HepG2 (cell line): ENCODE data around the gene DHCR7. TPM values are rescaled to one million over a fixed set of nuclear protein-coding genes. Genes with fewer than 3 reads are reported as not detected.

Source experiments
- ATAC-seq: fragments of 200-7000 bp; cut with Tn5 transposase; 3 replicates; pipeline ENCODE4 v1.9.1; 2020; ENCODE audit warnings: mild to moderate bottlenecking, moderate library complexity
- BruUV-seq: library from RNA; stranded (reverse); fragments of 400-500 nt; replicated peaks from 2 replicates; lab custom pipeline; 2021; lab: Mats Ljungman, UMichigan
- CTCF ChIA-PET: fragments of 300-600 bp; formaldehyde crosslinking; extraction: SDS; loops from one replicate; lab custom pipeline; 2021; ENCODE audit warnings: low total read pairs, inconsistent platforms, low intra/inter-chr PET ratio; lab: Yijun Ruan, JAX
- POLR2A ChIA-PET: fragments of 350-600 bp; sonication (Branson Sonifier 250); formaldehyde crosslinking; loops from one replicate; lab custom pipeline; 2020; ENCODE audit warnings: antibody characterized with exemption, inconsistent platforms; lab: Yijun Ruan, JAX
- DNase-seq: peaks from one replicate; pipeline ENCODE4 v3.0.0-alpha.2; 2015; ENCODE audit warnings: low spot score
- FAIRE-seq: peaks from 3 replicates; lab custom pipeline; 2011; peaks lifted over from hg19 to GRCh38; lab: Jason Lieb, UNC
- H2AFZ ChIP-seq: one replicate; pipeline ENCODE4 v1.6.1; 2011; ENCODE audit warnings: low read length, inconsistent platforms
- H3K27ac ChIP-seq: fragments of 300-600 bp; 3 replicates; pipeline ENCODE4 v1.8.0; 2011; ENCODE audit warnings: mixed run types, mild to moderate bottlenecking, mixed read lengths, low read length, inconsistent platforms; ENCODE audit not compliant: insufficient read depth; ENCODE audit errors: extremely low read length
- H3K27me3 ChIP-seq, 2 experiments: fragments of 200-600 bp in 1 of 2; 2 replicates in 1 of 2; 3 replicates in 1 of 2; pipeline versions ENCODE4 v1.6.0 to v1.8.0; 2011; ENCODE audit warnings: low read length in 2 of 2, mild to moderate bottlenecking in 2 of 2, moderate library complexity in 2 of 2, inconsistent platforms in 1 of 2; ENCODE audit not compliant: insufficient read depth in 2 of 2, control insufficient read depth in 1 of 2
- H3K36me3 ChIP-seq, 2 experiments: fragments of 200-600 bp in 1 of 2; replicated peaks in 1 of 2; 2 replicates in 1 of 2; 3 replicates in 1 of 2; pipeline versions ENCODE4 v1.5.1 to v1.8.0; 2011; ENCODE audit warnings: low read length in 2 of 2, inconsistent platforms in 1 of 2; ENCODE audit not compliant: insufficient read depth in 2 of 2, control insufficient read depth in 1 of 2
- H3K4me1 ChIP-seq: 2 replicates; pipeline ENCODE4 v1.5.1; 2012; ENCODE audit warnings: low read length, inconsistent platforms; ENCODE audit not compliant: insufficient read depth
- H3K4me2 ChIP-seq: 2 replicates; pipeline ENCODE4 v1.6.0; 2011; ENCODE audit warnings: low read depth, low read length, inconsistent platforms
- H3K4me3 ChIP-seq, 3 experiments: fragments of 200-600 bp in 1 of 3; sonication (generic), shearing (Covaris generic) in 1 of 3; replicated peaks in 1 of 3; 2 replicates each; pipeline ENCODE4 v1.5.1; 2011 to 2016; ENCODE audit warnings: low read length in 3 of 3, inconsistent platforms in 2 of 3, low read depth in 2 of 3, mild to moderate bottlenecking in 2 of 3, control low read depth in 1 of 3, mixed read lengths in 1 of 3; ENCODE audit not compliant: insufficient read depth in 1 of 3
- H3K79me2 ChIP-seq: one replicate; pipeline ENCODE4 v1.6.1; 2011; ENCODE audit warnings: low read length, inconsistent platforms; ENCODE audit not compliant: insufficient read depth
- H3K9ac ChIP-seq: 2 replicates; pipeline ENCODE4 v1.6.0; 2011; ENCODE audit warnings: mild to moderate bottlenecking, low read depth, low read length, inconsistent platforms; ENCODE audit not compliant: insufficient read depth
- H3K9me3 ChIP-seq: 2 replicates; pipeline ENCODE4 v1.5.1; 2012; ENCODE audit warnings: mild to moderate bottlenecking, low read length
- H4K20me1 ChIP-seq: 2 replicates; pipeline ENCODE4 v1.6.0; 2011; ENCODE audit warnings: inconsistent platforms, mild to moderate bottlenecking, low read length, moderate library complexity; ENCODE audit not compliant: insufficient read depth
- HNF4G ChIP-seq, 2 experiments: sonication (generic) in 1 of 2; formaldehyde crosslinking in 1 of 2; IDR thresholded peaks; 2 replicates each; pipeline versions ENCODE4 v1.4.0 to v1.6.1; 2011 to 2020; ENCODE audit warnings: borderline replicate concordance in 2 of 2, low read depth in 2 of 2, mild to moderate bottlenecking in 2 of 2, low read length in 1 of 2, missing genetic modification reagents in 1 of 2, moderate library complexity in 1 of 2
- KDM3A ChIP-seq: IDR thresholded peaks from 2 replicates; pipeline ENCODE4 v1.6.1; 2018; ENCODE audit warnings: low read depth, missing compliant biosample characterization
- MIER3 ChIP-seq: IDR thresholded peaks from 2 replicates; pipeline ENCODE4 v1.6.1; 2016; ENCODE audit warnings: missing compliant biosample characterization, borderline replicate concordance
- PAX8 ChIP-seq: sonication (generic); formaldehyde crosslinking; IDR thresholded peaks from 2 replicates; pipeline ENCODE4 v1.8.0; 2022; ENCODE audit warnings: mild to moderate bottlenecking, missing genetic modification reagents, borderline replicate concordance
- POLR2AphosphoS2 ChIP-seq: IDR thresholded peaks from 2 replicates; pipeline ENCODE4 v1.6.1; 2011; ENCODE audit warnings: low read depth, low read length, improper control_type of control experiment
- SMYD3 ChIP-seq: sonication (generic); formaldehyde crosslinking; IDR thresholded peaks from 2 replicates; pipeline ENCODE4 v1.8.1; 2023; ENCODE audit warnings: mild to moderate bottlenecking, missing genetic modification reagents
- TRIM24 ChIP-seq: sonication (generic); formaldehyde crosslinking; IDR thresholded peaks from 2 replicates; pipeline ENCODE4 v1.8.0; 2022; ENCODE audit warnings: mild to moderate bottlenecking, missing genetic modification reagents
- ZNF256 ChIP-seq: sonication (generic); formaldehyde crosslinking; conservative IDR thresholded peaks from 2 replicates; pipeline ENCODE4 v1.4.0; 2020; ENCODE audit warnings: missing genetic modification reagents
- ZNF337 ChIP-seq: sonication (generic); formaldehyde crosslinking; IDR thresholded peaks from 2 replicates; pipeline ENCODE4 v1.5.1; 2020; ENCODE audit warnings: missing genetic modification reagents, low read depth, mild to moderate bottlenecking, borderline replicate concordance
- ZNF350 ChIP-seq: sonication (generic); formaldehyde crosslinking; IDR thresholded peaks from 2 replicates; pipeline ENCODE4 v1.4.0; 2020; ENCODE audit warnings: mild to moderate bottlenecking, low read depth, missing genetic modification reagents, borderline replicate concordance
- WGBS: methylation state at CpG from one replicate; pipeline ENCODE4 v1.1.6; 2017; ENCODE audit warnings: low lambda C conversion rate; 5-methylcytosine and 5-hydroxymethylcytosine counted together
- in situ Hi-C: cut with HindIII; loops from 2 replicates; pipeline ENCODE4 v1.10.0; 2017; ENCODE audit warnings: low pct_unique_long_range_greater_than_20kb; ENCODE audit not compliant: extremely low pct_ligation_motif_present
- intact Hi-C: fragments of 100-400 bp; cut with micrococcal nuclease; formaldehyde crosslinking; loops from one replicate; pipeline ENCODE4 v1.10.0; 2022; ENCODE audit not compliant: unreplicated experiment
- polyA plus RNA-seq, 8 experiments: library from polyadenylated mRNA; depleted of rRNA in 3 of 8; stranded (reverse) in 7 of 8; unstranded in 1 of 8; fragments of >200 nt; fragmentation: Illumina TruSeq in 4 of 8; extraction: Trizol in 4 of 8; gene quantifications; 2 replicates each; pipeline versions ENCODE4 v1.2.1 to v1.2.3, GENCODE V29; 2011 to 2016; ENCODE audit warnings: low read depth in 4 of 8, missing spikeins in 1 of 8, mixed read lengths in 1 of 8; ENCODE audit not compliant: insufficient read depth in 1 of 8
- total RNA-seq, 5 experiments: library from RNA; depleted of rRNA; stranded (reverse); fragments of >200 nt; fragmentation: Illumina TruSeq; extraction: Trizol; gene quantifications; 2 replicates each; pipeline ENCODE4 v1.2.3, GENCODE V29; 2016; ENCODE audit warnings: low read depth in 1 of 5
- TF ChIP-seq, protein P1 (sequence below): sonication (generic); formaldehyde crosslinking; IDR thresholded peaks from 2 replicates; pipeline ENCODE4 v1.5.0; 2020; ENCODE audit warnings: missing genetic modification reagents

Gene DHCR7
- total and polyA plus RNA-seq, 2 of the 13 experiments (the other 11 are each of a cell fraction or from before 2014, with no cell fraction given), result 96.0 to 143 TPM

GRCh38 chr11:71490731-71491390 is 42.7 kb upstream of the DHCR7 start:
- CTCF ChIA-PET, result no interaction called here

More at GRCh38 chr11:71490731-71491390, 42.7 kb upstream of the DHCR7 start:
- TF ChIP-seq SMYD3 (CRISPR knock-in tag) (no peak), ZNF256 (CRISPR knock-in tag) (no peak), TRIM24 (no peak), PAX8 (CRISPR knock-in tag) (no peak), ZNF350 (CRISPR knock-in tag) (no peak), POLR2AphosphoS2 (no peak), KDM3A (no peak), MIER3 (CRISPR knock-in tag) (no peak), HNF4G (IDR thresholded peaks at IDR 0.05; ENCODE audit: borderline replicate concordance, low read depth, low read length) (no peak), HNF4G (CRISPR knock-in tag; IDR thresholded peaks at IDR 0.05; ENCODE audit: borderline replicate concordance, low read depth) (no peak), ZNF337 (no peak)
- TF ChIP-seq, protein P1, sequence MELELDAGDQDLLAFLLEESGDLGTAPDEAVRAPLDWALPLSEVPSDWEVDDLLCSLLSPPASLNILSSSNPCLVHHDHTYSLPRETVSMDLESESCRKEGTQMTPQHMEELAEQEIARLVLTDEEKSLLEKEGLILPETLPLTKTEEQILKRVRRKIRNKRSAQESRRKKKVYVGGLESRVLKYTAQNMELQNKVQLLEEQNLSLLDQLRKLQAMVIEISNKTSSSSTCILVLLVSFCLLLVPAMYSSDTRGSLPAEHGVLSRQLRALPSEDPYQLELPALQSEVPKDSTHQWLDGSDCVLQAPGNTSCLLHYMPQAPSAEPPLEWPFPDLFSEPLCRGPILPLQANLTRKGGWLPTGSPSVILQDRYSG (CRISPR knock-in tag), result no peak
- Histone ChIP-seq H3K4me2 (no peak overlapping the region), H3K4me1 (no peaks in the 10 kb centered on the region), H3K4me3 (no peak overlapping the region), H3K9me3 (no peaks in the 10 kb centered on the region), H3K27me3 (no peaks in the 10 kb centered on the region), H3K27ac (no peak overlapping the region), H2AFZ (no peak overlapping the region), H3K9ac (no peak overlapping the region), H3K36me3 (peaks cover 8 to 41% of the 10 kb centered on the region in 2 experiments), H3K79me2 (no peaks in the 10 kb centered on the region), H4K20me1 (no peaks in the 10 kb centered on the region)
- no peak for ATAC-seq
- FAIRE-seq, result no peak
- no TSS peak for BruUV-seq
- intact Hi-C loops (no loop called here), in situ Hi-C loops (no loop called here)
- 95% methylated on average over 20 of the region's 28 CpGs for WGBS
- POLR2A ChIA-PET, result no interaction called here
- DNase-seq, result no peak
